HG03342 (cell line): ENCODE data around the gene MNT.

Experiments used
- ATAC-seq: cut with Tn5 transposase; IDR thresholded peaks from one replicate; pipeline ENCODE4 v1.9.1; 2021; ENCODE audit warnings: mild to moderate bottlenecking, moderate library complexity; ENCODE audit not compliant: unreplicated experiment

MNT gene

GRCh38 chr17:2335726-2336214, 65.1 kb downstream of the MNT start:
- no peak for ATAC-seq
